ENCODE results near the gene SLC50A1.

DNA sequence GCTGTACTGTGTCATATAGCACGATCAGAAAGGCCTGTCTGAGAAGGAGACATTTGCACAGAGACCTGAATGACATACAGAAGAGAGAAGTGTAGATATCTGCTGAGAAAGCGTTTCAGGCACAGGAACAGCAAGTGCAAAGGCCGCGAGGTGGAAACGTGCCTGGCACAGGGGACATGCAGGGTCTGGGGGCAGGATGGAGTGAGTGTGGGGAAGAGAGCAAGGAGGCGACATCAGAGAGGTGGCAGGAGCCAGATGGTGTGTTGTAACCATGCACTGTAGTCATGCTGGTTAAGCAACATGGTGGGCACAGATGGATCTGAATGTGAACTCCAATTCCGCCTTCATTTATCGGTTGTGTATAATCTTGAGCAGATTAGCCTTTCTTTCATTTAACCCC is 24.5 kb downstream of the SLC50A1 start:
- TF ChIP-seq, protein P1, sequence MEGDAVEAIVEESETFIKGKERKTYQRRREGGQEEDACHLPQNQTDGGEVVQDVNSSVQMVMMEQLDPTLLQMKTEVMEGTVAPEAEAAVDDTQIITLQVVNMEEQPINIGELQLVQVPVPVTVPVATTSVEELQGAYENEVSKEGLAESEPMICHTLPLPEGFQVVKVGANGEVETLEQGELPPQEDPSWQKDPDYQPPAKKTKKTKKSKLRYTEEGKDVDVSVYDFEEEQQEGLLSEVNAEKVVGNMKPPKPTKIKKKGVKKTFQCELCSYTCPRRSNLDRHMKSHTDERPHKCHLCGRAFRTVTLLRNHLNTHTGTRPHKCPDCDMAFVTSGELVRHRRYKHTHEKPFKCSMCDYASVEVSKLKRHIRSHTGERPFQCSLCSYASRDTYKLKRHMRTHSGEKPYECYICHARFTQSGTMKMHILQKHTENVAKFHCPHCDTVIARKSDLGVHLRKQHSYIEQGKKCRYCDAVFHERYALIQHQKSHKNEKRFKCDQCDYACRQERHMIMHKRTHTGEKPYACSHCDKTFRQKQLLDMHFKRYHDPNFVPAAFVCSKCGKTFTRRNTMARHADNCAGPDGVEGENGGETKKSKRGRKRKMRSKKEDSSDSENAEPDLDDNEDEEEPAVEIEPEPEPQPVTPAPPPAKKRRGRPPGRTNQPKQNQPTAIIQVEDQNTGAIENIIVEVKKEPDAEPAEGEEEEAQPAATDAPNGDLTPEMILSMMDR (IDR thresholded peaks at IDR 0.05; ENCODE audit: low read depth, low read length): no peak
- TF ChIP-seq, protein P2, sequence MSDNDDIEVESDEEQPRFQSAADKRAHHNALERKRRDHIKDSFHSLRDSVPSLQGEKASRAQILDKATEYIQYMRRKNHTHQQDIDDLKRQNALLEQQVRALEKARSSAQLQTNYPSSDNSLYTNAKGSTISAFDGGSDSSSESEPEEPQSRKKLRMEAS (IDR thresholded peaks at IDR 0.05; ENCODE audit: low read depth, low read length): no peak
- TF ChIP-seq POLR2A (IDR thresholded peaks at IDR 0.05; ENCODE audit: extremely low read depth, insufficient read length): no peak

Measured in NB4 (cell line).